ENCODE results near the gene ADGRG4.
A peak's percentile ranks its signal among the peaks of the same experiment; 100 is the strongest.
"Not testable (repeated sequence)": the region's sequence is repeated elsewhere in the genome, so short reads cannot be mapped to it uniquely, and the experiment has no call there.

ADGRG4 gene

GRCh38 chrX:136387951-136388502 is 87.3 kb downstream of the ADGRG4 start:
- DNase-seq = no peak

GRCh38 chrX:136390921-136391320 is 90.2 kb downstream of the ADGRG4 start:
- DNase-seq = no peak

GRCh38 chrX:136395271-136395670 is 94.5 kb downstream of the ADGRG4 start:
- DNase-seq = no peak

- no peak for DNase-seq
These were observed 96.2 kb downstream of the ADGRG4 start for GRCh38 chrX:136397001-136397400.

GRCh38 chrX:136405126-136405525 is 104.4 kb downstream of the ADGRG4 start:
- DNase-seq = no peak

GRCh38 chrX:136417806-136418205 is 117.0 kb downstream of the ADGRG4 start:
- no peak for DNase-seq

- DNase-seq = no peak
These were observed 120.6 kb downstream of the ADGRG4 start for GRCh38 chrX:136421338-136421737.

- DNase-seq = no peak
These were observed 123.0 kb downstream of the ADGRG4 start for GRCh38 chrX:136423724-136424123.

GRCh38 chrX:136425996-136426395 is 125.2 kb downstream of the ADGRG4 start:
- no peak for DNase-seq

- DNase-seq = peak; percentile 41
These were observed 130.9 kb downstream of the ADGRG4 start for GRCh38 chrX:136431625-136432024.

GRCh38 chrX:136437774-136438173 is 137.0 kb downstream of the ADGRG4 start:
- DNase-seq = no peak

- DNase-seq = no peak
These were observed 137.4 kb downstream of the ADGRG4 start for GRCh38 chrX:136438192-136438591.

- DNase-seq = not testable (repeated sequence)
These were observed 144.9 kb downstream of the ADGRG4 start for GRCh38 chrX:136445674-136446073.

- DNase-seq = no peak
These were observed 145.4 kb downstream of the ADGRG4 start for GRCh38 chrX:136446208-136446607.

GRCh38 chrX:136447308-136447707 is 146.5 kb downstream of the ADGRG4 start:
- DNase-seq = no peak

GRCh38 chrX:136447968-136448367 is 147.2 kb downstream of the ADGRG4 start:
- DNase-seq = no peak

- no peak for DNase-seq
These were observed 149.5 kb downstream of the ADGRG4 start for GRCh38 chrX:136450050-136450830.

GRCh38 chrX:136452614-136453013 is 151.9 kb downstream of the ADGRG4 start:
- DNase-seq = no peak

- DNase-seq = no peak
These were observed 152.4 kb downstream of the ADGRG4 start for GRCh38 chrX:136453114-136453513.

GRCh38 chrX:136453771-136454170 is 153.0 kb downstream of the ADGRG4 start:
- DNase-seq = no peak

GRCh38 chrX:136456133-136456532 is 155.4 kb downstream of the ADGRG4 start:
- DNase-seq = no peak

- DNase-seq = no peak
These were observed 156.6 kb downstream of the ADGRG4 start for GRCh38 chrX:136457303-136457917.

- DNase-seq = no peak
These were observed 163.8 kb downstream of the ADGRG4 start for GRCh38 chrX:136464589-136464988.
